Small intestine (tissue), 7 donors: Measurements from ENCODE around the gene ESPL1. TPM values are rescaled to one million over a fixed set of nuclear protein-coding genes. Genes with fewer than 3 reads are reported as not detected.

Source experiments
- DNase-seq, 2 donors: peaks; one replicate each; pipeline versions ENCODE4 v3.0.0 to v3.0.0-alpha.2; 2013
- FAIRE-seq: peaks from 2 replicates; lab custom pipeline; 2012; peaks lifted over from hg19 to GRCh38; lab: Jason Lieb, UNC
- H3K27ac ChIP-seq, 3 donors: one replicate each; pipeline ENCODE4 v1.5.1; 2013; ENCODE audit warnings: low read length in 2 of 3, mild to moderate bottlenecking in 2 of 3, control low read depth in 1 of 3, inconsistent platforms in 1 of 3, low read depth in 1 of 3, moderate library complexity in 1 of 3
- H3K27me3 ChIP-seq, 3 donors: one replicate each; pipeline ENCODE4 v1.6.1; 2013; ENCODE audit warnings: low read length in 3 of 3, inconsistent platforms in 1 of 3; ENCODE audit not compliant: control insufficient read depth in 3 of 3, insufficient read depth in 3 of 3
- H3K36me3 ChIP-seq, 3 donors: one replicate each; pipeline ENCODE4 v1.6.1; 2013; ENCODE audit warnings: low read length in 3 of 3, inconsistent platforms in 1 of 3, low read depth in 1 of 3, mild to moderate bottlenecking in 1 of 3, moderate library complexity in 1 of 3; ENCODE audit not compliant: control insufficient read depth in 3 of 3, insufficient read depth in 2 of 3
- H3K4me1 ChIP-seq, 3 donors: one replicate each; pipeline ENCODE4 v1.6.1; 2013; ENCODE audit warnings: low read length in 2 of 3, inconsistent platforms in 1 of 3, low read depth in 1 of 3, mild to moderate bottlenecking in 1 of 3, moderate library complexity in 1 of 3; ENCODE audit not compliant: control insufficient read depth in 3 of 3, insufficient read depth in 2 of 3
- H3K4me3 ChIP-seq, 3 donors: one replicate each; pipeline ENCODE4 v1.5.1; 2013; ENCODE audit warnings: low read length in 3 of 3, control low read depth in 1 of 3, inconsistent platforms in 1 of 3, low read depth in 1 of 3, mild to moderate bottlenecking in 1 of 3, moderate library complexity in 1 of 3
- H3K9me3 ChIP-seq, 2 donors: one replicate each; pipeline ENCODE4 v1.6.1; 2013; ENCODE audit warnings: low read depth in 1 of 2, low read length in 1 of 2; ENCODE audit not compliant: control insufficient read depth in 2 of 2, insufficient read depth in 1 of 2
- WGBS, 3 donors: extraction: QIAGEN DNeasy Blood & Tissue Kit; methylation state at CpG; one replicate each; pipeline ENCODE4 v1.1.7; 2013; 5-methylcytosine and 5-hydroxymethylcytosine counted together
- polyA plus RNA-seq, 4 donors: library from polyadenylated mRNA; stranded (reverse) in 3 of 4; unstranded in 1 of 4; fragments of 200-250 nt in 3 of 4; fragments of 120-200 nt in 1 of 4; gene quantifications; one replicate each; pipeline versions ENCODE4 v1.2.1 to v1.2.3, GENCODE V29; 2013
- donor health status: healthy with polysubstance abuse.
- donor health status: control.
- donor health status: control.
- donor health status: Bipolar disorder and iron deficiency.
- donor health status: healthy.

Gene ESPL1
- polyA plus RNA-seq, 4 donors, result 8.0 to 48.9 (median 25.5) TPM

GRCh38 chr12:53234271-53234914, 33.7 kb upstream of the ESPL1 start:
- Histone ChIP-seq H3K27ac (no peak overlapping the region), H3K4me3 (no peak overlapping the region), H3K4me1 (peaks cover 0 to 28% (median 0%) of the 10 kb centered on the region in 3 donors), H3K36me3 (no peaks in the 10 kb centered on the region), H3K9me3 (no peaks in the 10 kb centered on the region), H3K27me3 (peaks cover 0 to 70% (median 0%) of the 10 kb centered on the region in 3 donors)
- no peak for DNase-seq
- FAIRE-seq, result no peak
- WGBS, 3 donors, result 12 to 15% (median 13%) methylated on average over 9 to 12 of the region's 12 CpGs

- FAIRE-seq (no peak), DNase-seq (no peak)
- WGBS, 3 donors, result 46 to 55% (median 47%) methylated on average over 3 of the region's 3 CpGs
- H3K36me3 ChIP-seq, result no peaks in the 10 kb centered on the region
- no peaks in the 10 kb centered on the region for H3K9me3 ChIP-seq
- no peak overlapping the region for H3K27ac ChIP-seq
- peaks cover 0 to 62% (median 0%) of the 10 kb centered on the region in 3 donors for H3K27me3 ChIP-seq
- H3K4me3 ChIP-seq, result no peak overlapping the region
- H3K4me1 ChIP-seq, result peaks cover 0 to 28% (median 0%) of the 10 kb centered on the region in 3 donors
Measured at GRCh38 chr12:53235164-53235563, 32.9 kb upstream of the ESPL1 start.

GRCh38 chr12:53235742-53236442, 32.2 kb upstream of the ESPL1 start:
- Histone ChIP-seq H3K4me1 (peaks cover 0 to 28% (median 0%) of the 10 kb centered on the region in 3 donors), H3K27me3 (peaks cover 0 to 57% (median 0%) of the 10 kb centered on the region in 3 donors), H3K27ac (no peak overlapping the region), H3K36me3 (no peaks in the 10 kb centered on the region), H3K4me3 (no peak overlapping the region), H3K9me3 (no peaks in the 10 kb centered on the region)
- no peak for DNase-seq
- WGBS, 3 donors, result 68 to 75% (median 71%) methylated on average over 9 of the region's 9 CpGs
- no peak for FAIRE-seq

- Histone ChIP-seq H3K27ac (no peak overlapping the region), H3K4me3 (no peak overlapping the region), H3K27me3 (peaks cover 0 to 50% (median 0%) of the 10 kb centered on the region in 3 donors), H3K36me3 (no peaks in the 10 kb centered on the region), H3K4me1 (peaks cover 0 to 26% (median 0%) of the 10 kb centered on the region in 3 donors), H3K9me3 (no peaks in the 10 kb centered on the region)
- FAIRE-seq (no peak), DNase-seq (no peak)
- 81 to 95% (median 82%) methylated on average over 1 of the region's 1 CpG for WGBS, 3 donors
Measured at GRCh38 chr12:53236443-53237111, 31.5 kb upstream of the ESPL1 start.

- Histone ChIP-seq H3K9me3 (no peaks in the 10 kb centered on the region), H3K27me3 (peaks cover 0 to 45% (median 6%) of the 10 kb centered on the region in 3 donors), H3K27ac (no peak overlapping the region), H3K36me3 (no peaks in the 10 kb centered on the region), H3K4me3 (no peak overlapping the region), H3K4me1 (peaks cover 0 to under 1% (median 0%) of the 10 kb centered on the region in 3 donors)
- FAIRE-seq, result no peak
- 71 to 90% (median 88%) methylated on average over 10 of the region's 10 CpGs for WGBS, 3 donors
- no peak for DNase-seq
Measured at GRCh38 chr12:53239643-53240258, 28.3 kb upstream of the ESPL1 start.

- H3K4me1 ChIP-seq, result no peaks in the 10 kb centered on the region
- WGBS, 3 donors, result 68 to 79% (median 73%) methylated on average over 8 to 11 of the region's 11 CpGs
- FAIRE-seq (no peak), DNase-seq (no peak)
- no peak overlapping the region for H3K27ac ChIP-seq
- H3K9me3 ChIP-seq, result no peaks in the 10 kb centered on the region
- no peak overlapping the region for H3K4me3 ChIP-seq
- no peaks in the 10 kb centered on the region for H3K36me3 ChIP-seq
- peaks cover 0 to 25% (median 6%) of the 10 kb centered on the region in 3 donors for H3K27me3 ChIP-seq
Measured at GRCh38 chr12:53241623-53242412, 26.3 kb upstream of the ESPL1 start.

GRCh38 chr12:53244337-53244736, 23.8 kb upstream of the ESPL1 start:
- Histone ChIP-seq H3K4me3 (no peak overlapping the region), H3K4me1 (no peaks in the 10 kb centered on the region), H3K36me3 (no peaks in the 10 kb centered on the region), H3K9me3 (no peaks in the 10 kb centered on the region), H3K27ac (no peak overlapping the region), H3K27me3 (peaks cover 0 to 22% (median 6%) of the 10 kb centered on the region in 3 donors)
- FAIRE-seq, result no peak
- DNase-seq, result no peak
- WGBS, 3 donors, result 52 to 61% (median 55%) methylated on average over 1 of the region's 1 CpG
